CD1c-positive myeloid dendritic cell (primary cell): Measurements from ENCODE around the gene GRM7.

ENCODE experiments used
- DNase-seq: peaks from one replicate; pipeline ENCODE4 v3.0.0-alpha.2; 2016; ENCODE audit errors: extremely low spot score

GRM7 gene

GRCh38 chr3:7789324-7789723 lies 928.4 kb downstream of the GRM7 start:
- DNase-seq: no peak

- DNase-seq: no peak
Observed at GRCh38 chr3:7790141-7790540, 929.2 kb downstream of the GRM7 start.
